ENCODE measurements around the gene COX6A1. TPM values are rescaled to one million over a fixed set of nuclear protein-coding genes. Genes with fewer than 3 reads are reported as not detected.

Gene COX6A1
- total and polyA plus RNA-seq, 2 donors (not counting 3 experiments of a cell fraction or from before 2014, with no cell fraction given): 299 to 1,327 TPM

GRCh38 chr12:120417917-120418580, 19.9 kb upstream of the COX6A1 start:
- BruUV-seq (replicated peaks): no TSS peak
- FAIRE-seq: no peak
- H3K9ac ChIP-seq (replicated peaks; ENCODE audit: extremely low read depth, insufficient read depth, low read length): no peak overlapping the region
- no peak overlapping the region for H2AFZ ChIP-seq (ENCODE audit: low read depth, low read length)
- ChIA-PET CTCF (interaction anchor here (1.3 kb wide), 1 partner anchor 13 kb away, joined by 3 read pairs; no protein-coding TSS in a partner anchor), POLR2A (no interaction called here)
- dilution Hi-C loops (cut with MboI; ENCODE audit: extremely low pct_ligation_motif_present, low sequenced_read_pairs): no loop called here
- H3K79me2 ChIP-seq (ENCODE audit: control insufficient read depth, insufficient read depth, low read length): no peaks in the 10 kb centered on the region
- no peak overlapping the region for H3K27ac ChIP-seq (ENCODE audit: insufficient read depth, low read depth, low read length)
- TF ChIP-seq POLR2A (IDR thresholded peaks at IDR 0.05; ENCODE audit: low read depth, low read length): no peak
- no peak for TF ChIP-seq FOS (IDR thresholded peaks at IDR 0.05; ENCODE audit: borderline replicate concordance, insufficient read depth, low read length)
- no peak for TF ChIP-seq MAX (IDR thresholded peaks at IDR 0.05; ENCODE audit: insufficient read depth, insufficient read length)
- no peak for TF ChIP-seq EZH2 (IDR thresholded peaks at IDR 0.05; ENCODE audit: borderline replicate concordance, low read depth, low read length, severe bottlenecking)
- no peak for TF ChIP-seq CTCF (IDR thresholded peaks at IDR 0.05; ENCODE audit: extremely low read depth in 1 of 2, insufficient read depth in 1 of 2, low read depth in 1 of 2, low read length in 2 of 2)
- TF ChIP-seq MYC (IDR thresholded peaks at IDR 0.05; ENCODE audit: low read depth, low read length): no peak
- no peak for TF ChIP-seq JUN (IDR thresholded peaks at IDR 0.05; ENCODE audit: borderline replicate concordance, insufficient read depth, insufficient read length, low read depth)
- H3K9me1 ChIP-seq (replicated peaks; ENCODE audit: control insufficient read depth, extremely low read depth, insufficient read depth, low read length): no peaks in the 10 kb centered on the region
- no peak overlapping the region for H3K4me2 ChIP-seq (ENCODE audit: insufficient read depth, low read length)
- no peaks in the 10 kb centered on the region for H3K27me3 ChIP-seq (ENCODE audit: control insufficient read depth in 2 of 2, insufficient read depth in 2 of 2, low read length in 2 of 2)
- intact Hi-C loops (cut with micrococcal nuclease): no loop called here
- no peaks in the 10 kb centered on the region for H4K20me1 ChIP-seq (replicated peaks; ENCODE audit: control insufficient read depth, extremely low read depth, insufficient read depth, low read length)
- no peak for DNase-seq (ENCODE audit: low read depth, low spot score)
- no peaks in the 10 kb centered on the region for H3K36me3 ChIP-seq (ENCODE audit: control insufficient read depth in 2 of 2, extremely low read depth in 1 of 2, insufficient read depth in 2 of 2, low read length in 2 of 2)
- no peaks in the 10 kb centered on the region for H3K9me3 ChIP-seq (replicated peaks; ENCODE audit: control insufficient read depth, insufficient read depth, low read length)
- H3K4me1 ChIP-seq (ENCODE audit: control insufficient read depth, extremely low read depth, insufficient read depth, low read length): no peaks in the 10 kb centered on the region
- H3K4me3 ChIP-seq (replicated peaks in 1 of 3; ENCODE audit: insufficient read depth in 1 of 3, low read depth in 1 of 3, low read length in 3 of 3): no peak overlapping the region
